GM21423 (cell line): ENCODE results near the gene KIR2DL1.
"Not testable (repeated sequence)": the region's sequence is repeated elsewhere in the genome, so short reads cannot be mapped to it uniquely, and the experiment has no call there.

Experiments used
- ATAC-seq: cut with Tn5 transposase; IDR thresholded peaks from one replicate; pipeline ENCODE4 v1.9.1; 2021; ENCODE audit warnings: mild to moderate bottlenecking, moderate library complexity; ENCODE audit not compliant: unreplicated experiment

KIR2DL1 gene

DNA sequence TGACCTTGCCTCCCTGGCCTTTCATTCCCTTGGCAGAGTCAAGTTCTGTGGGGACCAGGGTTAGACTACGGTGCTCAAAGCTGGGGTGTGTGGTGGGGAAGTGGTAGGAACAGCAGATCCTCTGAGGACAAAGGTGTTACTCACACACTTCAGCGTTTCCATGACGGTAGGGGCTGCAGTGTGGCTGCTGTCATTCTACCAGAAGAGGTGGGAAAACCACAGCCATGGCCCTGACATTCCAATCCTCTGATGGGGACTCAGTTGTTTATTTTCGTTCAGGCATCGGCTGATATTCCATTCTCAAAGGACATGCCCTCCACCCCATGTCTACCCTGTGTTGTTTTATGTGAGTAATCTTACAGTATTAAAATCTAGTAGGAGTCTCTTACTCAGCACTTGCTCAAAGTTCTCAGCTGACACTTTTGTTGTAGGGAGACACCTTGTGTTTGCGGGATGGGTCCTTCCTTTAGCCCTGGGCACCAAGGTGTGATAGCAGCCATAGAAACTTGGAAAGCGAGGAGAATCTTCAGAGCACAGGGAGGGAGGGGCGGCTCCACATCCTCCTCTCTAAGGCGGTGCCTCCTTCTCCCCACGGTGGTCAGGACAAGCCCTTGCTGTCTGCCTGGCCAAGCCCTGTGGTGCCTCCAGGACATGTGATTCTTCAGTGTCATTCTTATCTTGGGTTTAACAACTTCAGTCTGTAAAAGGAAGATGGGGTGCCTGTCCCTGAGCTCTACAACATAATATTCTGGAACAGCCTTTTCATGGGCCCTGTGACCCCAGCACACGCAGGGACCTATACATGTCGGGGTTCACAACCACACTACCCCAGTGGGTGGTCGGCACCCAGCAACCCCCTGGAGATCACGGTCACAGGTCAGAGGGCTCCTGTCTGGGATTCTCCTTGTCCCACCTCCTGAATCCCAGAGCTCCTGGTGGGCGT, 1.7 kb downstream of the KIR2DL1 start:
- ATAC-seq, result not testable (repeated sequence)

GRCh38 chr19:54772666-54773065, 3.1 kb downstream of the KIR2DL1 start:
- not testable (repeated sequence) for ATAC-seq

- ATAC-seq, result not testable (repeated sequence)
Measured at GRCh38 chr19:54775095-54775815, 5.7 kb downstream of the KIR2DL1 start.

GRCh38 chr19:54775830-54776229, 6.2 kb downstream of the KIR2DL1 start:
- ATAC-seq, result not testable (repeated sequence)

GRCh38 chr19:54777851-54778250, 8.3 kb downstream of the KIR2DL1 start:
- not testable (repeated sequence) for ATAC-seq

GRCh38 chr19:54778896-54779295, 9.3 kb downstream of the KIR2DL1 start:
- not testable (repeated sequence) for ATAC-seq

DNA sequence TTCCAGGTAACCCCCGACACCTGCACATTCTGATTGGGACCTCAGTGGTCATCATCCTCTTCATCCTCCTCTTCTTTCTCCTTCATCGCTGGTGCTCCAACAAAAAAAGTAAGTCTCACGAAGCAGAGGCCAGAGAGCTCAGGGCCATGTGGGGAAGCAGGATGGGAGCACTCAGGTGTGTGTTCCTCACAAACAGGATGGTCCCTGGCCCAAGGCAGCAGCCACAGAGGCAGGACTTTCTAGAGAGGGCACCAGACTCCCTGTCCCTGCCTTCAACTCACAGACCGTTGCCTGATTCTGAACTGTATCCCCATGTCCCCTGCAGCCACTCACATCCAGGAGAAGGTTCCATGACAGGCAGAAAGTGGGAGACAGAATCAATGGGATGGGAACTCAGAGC, 13.3 kb downstream of the KIR2DL1 start:
- not testable (repeated sequence) for ATAC-seq

DNA sequence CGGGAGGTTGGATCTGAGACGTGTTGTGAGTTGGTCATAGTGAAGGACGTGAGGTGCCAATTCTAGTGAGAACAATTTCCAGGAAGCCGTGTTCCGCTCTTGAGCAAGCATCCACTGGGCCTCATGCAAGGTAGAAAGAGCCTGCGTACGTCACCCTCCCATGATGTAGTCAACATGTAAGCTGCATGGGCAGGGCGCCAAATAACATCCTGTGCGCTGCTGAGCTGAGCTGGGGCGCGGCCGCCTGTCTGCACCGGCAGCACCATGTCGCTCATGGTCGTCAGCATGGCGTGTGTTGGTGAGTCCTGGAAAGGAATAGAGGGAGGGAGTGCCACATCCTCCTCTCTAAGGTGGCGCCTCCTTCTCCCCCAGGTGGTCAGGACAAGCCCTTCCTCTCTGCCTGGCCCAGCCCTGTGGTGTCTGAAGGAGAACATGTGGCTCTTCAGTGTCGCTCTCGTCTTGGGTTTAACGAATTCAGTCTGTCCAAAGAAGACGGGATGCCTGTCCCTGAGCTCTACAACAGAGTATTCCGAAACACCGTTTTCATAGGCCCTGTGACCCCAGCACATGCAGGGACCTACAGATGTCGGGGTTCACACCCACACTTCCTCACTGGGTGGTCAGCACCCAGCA, 16.6 kb downstream of the KIR2DL1 start:
- ATAC-seq, result not testable (repeated sequence)

GRCh38 chr19:54788154-54788553, 18.6 kb downstream of the KIR2DL1 start:
- ATAC-seq, result not testable (repeated sequence)

GRCh38 chr19:54790711-54791110, 21.1 kb downstream of the KIR2DL1 start:
- no peak for ATAC-seq

GRCh38 chr19:54791476-54791875, 21.9 kb downstream of the KIR2DL1 start:
- ATAC-seq, result no peak

- ATAC-seq, result no peak
Measured at GRCh38 chr19:54792814-54793213, 23.2 kb downstream of the KIR2DL1 start.

GRCh38 chr19:54795758-54796157, 26.2 kb downstream of the KIR2DL1 start:
- no peak for ATAC-seq

- ATAC-seq, result no peak
Measured at GRCh38 chr19:54803410-54803809, 33.8 kb downstream of the KIR2DL1 start, which contains the start of gene KIR2DL4. Gene KIR2DL4, plus strand, starts transcription at chr19:54803610. Its CDS starts 42 bp downstream, at chr19:54803652.

GRCh38 chr19:54804101-54804500, 34.5 kb downstream of the KIR2DL1 start:
- ATAC-seq, result no peak

DNA sequence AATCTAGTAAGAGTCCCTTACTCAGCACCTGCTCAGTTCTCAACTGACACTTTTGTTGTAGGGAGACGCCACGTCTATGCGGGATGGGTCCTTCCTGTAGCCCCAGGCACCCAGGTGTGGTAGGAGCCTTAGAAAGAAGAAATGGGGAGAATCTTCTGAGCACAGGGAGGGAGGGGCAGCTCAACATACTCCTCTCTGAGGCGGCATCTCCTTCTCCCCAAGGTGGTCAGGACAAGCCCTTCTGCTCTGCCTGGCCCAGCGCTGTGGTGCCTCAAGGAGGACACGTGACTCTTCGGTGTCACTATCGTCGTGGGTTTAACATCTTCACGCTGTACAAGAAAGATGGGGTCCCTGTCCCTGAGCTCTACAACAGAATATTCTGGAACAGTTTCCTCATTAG, 35.0 kb downstream of the KIR2DL1 start:
- no peak for ATAC-seq

- no peak for ATAC-seq
Measured at GRCh38 chr19:54805665-54806515, 36.3 kb downstream of the KIR2DL1 start.

- no peak for ATAC-seq
Measured at GRCh38 chr19:54806516-54806838, 36.9 kb downstream of the KIR2DL1 start.

DNA sequence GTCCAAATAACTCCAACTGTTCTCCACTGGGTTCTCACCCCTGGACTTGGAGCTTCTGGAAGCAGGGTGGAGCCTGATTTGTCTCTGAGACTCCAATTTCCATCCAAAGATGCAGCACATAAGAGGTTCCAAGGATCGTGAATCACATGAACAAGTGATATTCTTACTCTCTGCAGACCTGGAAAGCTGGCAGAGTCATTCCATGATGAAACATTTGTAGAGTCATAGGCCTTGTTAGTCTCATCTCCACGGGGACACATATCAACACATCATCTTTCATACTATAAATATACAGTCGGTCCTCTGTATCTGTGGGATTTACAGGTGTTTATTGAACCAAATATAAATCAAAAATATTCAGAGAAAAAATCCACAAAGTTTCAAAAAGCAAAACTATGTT, 45.0 kb downstream of the KIR2DL1 start:
- not testable (repeated sequence) for ATAC-seq

- ATAC-seq, result not testable (repeated sequence)
Measured at GRCh38 chr19:54816251-54816650, 46.7 kb downstream of the KIR2DL1 start, which contains the start of gene KIR3DL1. Gene KIR3DL1, plus strand, starts transcription at chr19:54816468.
